Prostate gland (tissue), 2 donors: Measurements from ENCODE around the gene LSMEM2. TPM values are rescaled to one million over a fixed set of nuclear protein-coding genes. Genes with fewer than 3 reads are reported as not detected.

Experiments used
- DNase-seq: peaks from one replicate; pipeline ENCODE4 v3.0.0-alpha.2; 2019; ENCODE audit warnings: low spot score
- H3K27ac ChIP-seq, 2 donors: fragments of 200-600 bp; sonication (generic); 2 replicates each; pipeline ENCODE4 v1.5.1; 2017 to 2019
- H3K27me3 ChIP-seq: fragments of 200-600 bp; sonication (generic); replicated peaks from 2 replicates; pipeline ENCODE4 v1.5.1; 2019; ENCODE audit not compliant: insufficient read depth
- H3K36me3 ChIP-seq, 2 donors: fragments of 200-600 bp; sonication (generic); 1 replicate in 1 of 2; 2 replicates in 1 of 2; pipeline versions ENCODE4 v1.5.1 to v1.8.1; 2017 to 2019
- H3K4me1 ChIP-seq: fragments of 200-600 bp; sonication (generic); replicated peaks from 2 replicates; pipeline ENCODE4 v1.5.1; 2019
- H3K4me3 ChIP-seq, 2 donors: fragments of 200-600 bp; sonication (generic); 2 replicates each; pipeline ENCODE4 v1.5.1; 2017 to 2019
- H3K9me3 ChIP-seq: fragments of 200-600 bp; sonication (generic); 2 replicates; pipeline ENCODE4 v1.5.1; 2017
- POLR2A ChIP-seq: fragments of 450-650 bp; IDR thresholded peaks from one replicate; pipeline ENCODE4 v1.6.1; 2016; ENCODE audit warnings: antibody characterized with exemption, mild to moderate bottlenecking
- POLR2AphosphoS5 ChIP-seq: sonication (generic); formaldehyde crosslinking; IDR thresholded peaks from one replicate; pipeline ENCODE4 v1.6.1; 2017; ENCODE audit warnings: antibody characterized with exemption
- WGBS: methylation state at CpG from one replicate; pipeline ENCODE4 v1.1.5; 2018; 5-methylcytosine and 5-hydroxymethylcytosine counted together
- intact Hi-C: fragments of 100-400 bp; cut with DNase I; formaldehyde crosslinking; loops from one replicate; pipeline ENCODE4 v1.14.2; 2022
- total RNA-seq, 2 donors: library from RNA; depleted of rRNA; stranded (reverse); fragments of >200 nt; gene quantifications; one replicate each; pipeline ENCODE4 v1.1.0, GENCODE V29; 2016
- TF ChIP-seq, protein P1 (sequence below), 4 experiments: fragments of 200-600 bp in 2 of 4; fragments of 450-650 bp in 2 of 4; sonication (generic) in 2 of 4; IDR thresholded peaks; 1 replicate in 3 of 4; 2 replicates in 1 of 4; pipeline ENCODE4 v1.5.1; 2016 to 2019; ENCODE audit warnings: antibody characterized with exemption in 4 of 4, mild to moderate bottlenecking in 2 of 4, moderate library complexity in 2 of 4

Gene LSMEM2
- total RNA-seq, 2 donors from 2014 or later, result not detected

GRCh38 chr3:50318615-50319014 is 39.7 kb downstream of the LSMEM2 start:
- Histone ChIP-seq H3K27me3 (no peaks in the 10 kb centered on the region), H3K9me3 (no peaks in the 10 kb centered on the region), H3K4me1 (peaks cover 27% of the 10 kb centered on the region), H3K36me3 (no peaks in the 10 kb centered on the region), H3K4me3 (no peak overlapping the region), H3K27ac (peak overlapping the region in 1 of 2 donors; percentile 90)
- no peak for DNase-seq
- TF ChIP-seq POLR2AphosphoS5 (no peak), POLR2A (no peak)
- TF ChIP-seq, protein P1, sequence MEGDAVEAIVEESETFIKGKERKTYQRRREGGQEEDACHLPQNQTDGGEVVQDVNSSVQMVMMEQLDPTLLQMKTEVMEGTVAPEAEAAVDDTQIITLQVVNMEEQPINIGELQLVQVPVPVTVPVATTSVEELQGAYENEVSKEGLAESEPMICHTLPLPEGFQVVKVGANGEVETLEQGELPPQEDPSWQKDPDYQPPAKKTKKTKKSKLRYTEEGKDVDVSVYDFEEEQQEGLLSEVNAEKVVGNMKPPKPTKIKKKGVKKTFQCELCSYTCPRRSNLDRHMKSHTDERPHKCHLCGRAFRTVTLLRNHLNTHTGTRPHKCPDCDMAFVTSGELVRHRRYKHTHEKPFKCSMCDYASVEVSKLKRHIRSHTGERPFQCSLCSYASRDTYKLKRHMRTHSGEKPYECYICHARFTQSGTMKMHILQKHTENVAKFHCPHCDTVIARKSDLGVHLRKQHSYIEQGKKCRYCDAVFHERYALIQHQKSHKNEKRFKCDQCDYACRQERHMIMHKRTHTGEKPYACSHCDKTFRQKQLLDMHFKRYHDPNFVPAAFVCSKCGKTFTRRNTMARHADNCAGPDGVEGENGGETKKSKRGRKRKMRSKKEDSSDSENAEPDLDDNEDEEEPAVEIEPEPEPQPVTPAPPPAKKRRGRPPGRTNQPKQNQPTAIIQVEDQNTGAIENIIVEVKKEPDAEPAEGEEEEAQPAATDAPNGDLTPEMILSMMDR (IDR thresholded peaks at IDR 0.05), result no peak
- intact Hi-C loops, result no loop called here
- WGBS, result 83% methylated on average over 9 of the region's 10 CpGs

DNA sequence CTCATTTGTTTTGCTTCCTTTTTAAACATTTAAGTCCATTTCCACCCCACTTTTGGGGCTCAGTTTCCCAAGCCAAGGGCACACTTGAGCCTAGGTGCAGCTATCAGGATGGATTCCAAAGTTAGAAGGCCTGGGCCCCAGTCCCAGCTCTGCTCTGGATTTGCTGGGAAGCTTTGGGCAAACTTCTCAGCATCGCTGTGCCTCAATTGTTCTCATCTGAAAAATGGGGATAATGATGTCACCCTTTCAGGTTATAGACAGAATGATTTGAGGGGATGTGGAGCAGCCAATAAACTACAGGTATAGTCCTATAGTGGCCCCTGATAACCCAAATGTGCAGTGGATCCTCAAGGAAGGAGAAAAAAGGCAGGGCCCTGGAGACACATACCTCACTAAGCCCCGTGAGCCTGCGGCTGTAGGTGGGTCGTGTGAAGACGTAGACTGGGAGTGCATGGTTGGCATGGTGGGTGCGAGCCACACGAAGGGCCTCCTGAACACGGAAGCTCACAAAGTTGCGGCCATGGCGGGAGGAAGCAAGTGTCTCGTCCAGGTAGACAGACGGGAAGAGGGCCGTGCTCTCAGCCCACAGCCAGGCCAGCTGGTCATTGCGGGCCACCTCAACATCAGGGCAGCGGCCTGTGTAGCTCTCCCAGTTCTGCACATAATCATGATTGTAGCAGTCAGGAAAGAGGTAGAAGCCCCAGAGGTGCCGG is 40.5 kb downstream of the LSMEM2 start:
- Histone ChIP-seq H3K36me3 (no peaks in the 10 kb centered on the region), H3K4me3 (no peak overlapping the region), H3K4me1 (peaks cover 27% of the 10 kb centered on the region), H3K27me3 (no peaks in the 10 kb centered on the region), H3K27ac (peak overlapping the region in 1 of 2 donors; percentile 90), H3K9me3 (no peaks in the 10 kb centered on the region)
- WGBS, result 89% methylated on average over 16 of the region's 16 CpGs
- no peak for DNase-seq
- TF ChIP-seq POLR2A (no peak), POLR2AphosphoS5 (no peak)
- TF ChIP-seq, protein P1 (IDR thresholded peaks at IDR 0.05), result no peak
- intact Hi-C loops, result no loop called here

DNA sequence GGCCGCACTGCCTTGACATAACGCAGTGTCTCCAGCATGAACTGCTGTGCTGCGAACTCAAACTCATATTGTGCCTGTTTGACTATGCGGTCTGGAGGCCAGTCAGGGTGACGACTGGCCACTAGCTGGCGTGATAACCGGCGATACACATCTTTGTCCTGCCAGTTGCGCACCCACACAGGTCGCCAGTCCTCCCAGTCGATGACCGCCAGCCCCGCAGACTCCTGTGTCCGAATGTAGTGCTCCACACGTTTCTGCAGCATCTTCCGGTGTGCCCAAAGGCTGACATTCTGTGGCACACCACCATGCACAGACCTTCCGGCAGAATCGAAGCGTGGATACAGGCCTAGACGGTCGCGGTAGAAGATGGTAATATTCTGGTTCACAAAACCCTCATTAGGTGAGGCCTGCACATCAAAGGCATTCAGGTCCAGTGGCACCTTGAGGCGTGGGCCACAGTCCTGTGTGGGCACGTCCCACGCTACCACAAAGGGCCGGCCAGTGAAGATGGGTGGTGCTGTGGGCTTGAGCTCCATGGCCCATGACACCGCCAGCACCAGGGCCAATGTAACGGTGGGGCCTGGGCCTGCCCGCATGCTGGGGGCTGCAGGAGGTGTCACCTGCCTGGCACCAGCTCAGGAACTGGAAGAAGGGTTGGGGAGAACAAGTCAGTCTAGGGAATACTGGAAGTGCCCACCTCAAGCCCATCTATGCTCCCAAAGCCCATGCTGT is 41.2 kb downstream of the LSMEM2 start:
- Histone ChIP-seq H3K4me1 (peaks cover 27% of the 10 kb centered on the region), H3K4me3 (peak overlapping the region; percentile 48 to 68), H3K27ac (peak overlapping the region; percentile 88 to 95), H3K9me3 (no peaks in the 10 kb centered on the region), H3K36me3 (no peaks in the 10 kb centered on the region), H3K27me3 (no peaks in the 10 kb centered on the region)
- DNase-seq, result no peak
- no peak for TF ChIP-seq POLR2A
- TF ChIP-seq, protein P1 (IDR thresholded peaks at IDR 0.05), result no peak
- no peak for TF ChIP-seq POLR2AphosphoS5
- intact Hi-C loops, result loop anchor here (5.0 kb wide), 1 partner anchor 83 kb away; the partner anchor contains the start of gene GNAI2
- 68% methylated on average over 29 of the region's 29 CpGs for WGBS

DNA sequence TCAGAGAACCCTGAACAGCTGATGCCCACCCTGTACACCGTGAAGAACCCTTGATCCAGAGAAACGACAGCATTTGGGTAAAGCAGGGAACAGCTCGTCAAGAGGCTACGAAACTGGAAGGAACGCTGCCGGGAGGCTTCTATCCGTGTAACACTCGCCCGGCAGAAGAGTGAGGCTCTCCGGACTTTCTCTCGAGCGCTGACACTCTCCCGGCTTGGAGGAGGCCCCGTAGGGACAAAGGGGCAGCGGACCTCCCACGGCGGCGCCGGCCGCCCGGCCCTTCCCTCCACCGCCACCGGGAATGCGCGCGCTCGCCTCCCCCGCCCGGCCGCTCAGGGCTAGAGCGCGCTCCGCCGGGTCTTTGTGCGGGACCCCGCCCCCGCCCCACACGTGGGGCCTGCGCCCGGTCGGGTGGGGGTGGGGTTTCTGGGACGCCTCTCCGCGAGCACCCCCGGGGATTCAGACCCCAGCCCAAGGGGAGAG is 42.0 kb downstream of the LSMEM2 start:
- DNase-seq, result peak; percentile 82
- H3K4me1 ChIP-seq, result peaks cover 27% of the 10 kb centered on the region
- WGBS, result under 1% methylated on average over 15 of the region's 45 CpGs
- intact Hi-C loops, result loop anchor here (5.0 kb wide), 1 partner anchor 84 kb away; the partner anchor contains the start of gene GNAI2
- H3K36me3 ChIP-seq, result no peaks in the 10 kb centered on the region
- H3K27ac ChIP-seq, result peak overlapping the region; percentile 88 to 95
- no peaks in the 10 kb centered on the region for H3K27me3 ChIP-seq
- no peaks in the 10 kb centered on the region for H3K9me3 ChIP-seq
- TF ChIP-seq POLR2AphosphoS5, result no peak
- TF ChIP-seq POLR2A, result peak; percentile 86
- TF ChIP-seq, protein P1 (IDR thresholded peaks at IDR 0.05), result peak in 1 of 4 experiments; percentile 22
- peak overlapping the region; percentile 48 to 68 for H3K4me3 ChIP-seq
